SKM-1 (cell line): ENCODE data around the gene PGRMC2.

Experiments
- DNase-seq: peaks from one replicate; lab custom pipeline; 2025; ENCODE audit not compliant: unreplicated experiment; lab: John Stamatoyannopoulos, UW

Gene PGRMC2

GRCh38 chr4:128225148-128225547 is 62.5 kb downstream of the PGRMC2 start:
- no peak for DNase-seq

DNA sequence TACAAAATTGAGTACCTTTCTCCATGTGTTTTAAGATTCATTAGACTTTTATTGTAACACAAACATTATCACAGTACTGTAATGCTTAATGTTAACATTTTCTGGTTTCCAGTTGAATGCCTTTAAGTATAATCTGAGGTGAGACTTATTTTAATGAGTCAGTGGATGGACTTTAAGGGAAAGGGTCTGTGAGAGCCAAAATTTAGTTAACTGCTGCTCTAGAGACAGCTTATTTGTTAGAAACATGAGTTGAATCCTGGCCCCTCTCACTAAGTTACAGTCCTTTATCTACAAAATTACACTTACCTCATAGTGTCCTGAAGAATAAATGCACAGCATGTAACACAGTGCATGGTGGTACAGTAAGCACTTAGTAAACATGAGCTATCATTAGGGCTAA is 66.0 kb downstream of the PGRMC2 start:
- no peak for DNase-seq

DNA sequence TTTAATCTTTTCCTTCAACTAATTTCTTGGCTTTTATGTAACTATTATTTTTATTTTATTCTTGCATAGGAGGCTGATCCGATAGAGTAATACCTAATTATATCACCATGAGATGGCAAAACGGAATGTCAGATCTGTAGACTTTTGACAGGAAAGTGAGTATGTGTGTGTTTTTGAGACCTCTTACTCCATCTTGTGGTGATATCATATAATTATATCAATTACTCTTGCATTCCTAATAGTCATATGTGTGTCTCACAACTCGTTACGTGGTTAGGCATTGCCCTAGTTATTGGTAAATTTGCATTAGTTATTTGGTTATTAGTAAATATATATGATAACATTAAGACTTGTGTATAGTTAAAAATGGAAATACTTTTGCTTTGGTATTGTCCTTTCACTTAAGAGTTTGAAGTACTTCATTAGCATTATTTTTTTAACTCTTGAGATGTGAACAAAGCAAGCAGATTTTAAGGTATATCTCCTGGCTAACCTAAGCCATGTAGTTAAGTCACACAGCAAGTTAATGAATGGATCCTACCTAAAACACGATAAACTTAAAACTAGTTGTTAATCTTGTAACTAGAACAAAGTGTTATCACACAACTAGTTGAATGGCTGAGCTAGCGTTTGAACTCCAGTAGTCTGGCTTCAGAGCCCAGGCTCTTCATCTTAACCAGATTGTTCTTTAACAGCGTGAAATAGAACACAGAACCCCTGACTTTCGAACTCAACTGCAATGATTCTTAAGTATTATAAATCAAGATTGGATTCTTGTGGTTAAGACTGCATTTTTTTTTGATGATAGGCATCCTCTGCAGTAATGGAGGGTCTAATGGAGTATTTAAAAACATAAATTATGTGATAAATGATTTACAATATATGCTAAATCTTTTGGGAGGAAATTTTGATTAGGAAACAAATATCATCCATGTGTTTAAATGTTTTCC is 67.1 kb downstream of the PGRMC2 start:
- DNase-seq: no peak
